Left cardiac atrium (tissue), 4 donors: ENCODE data around the gene DBP. TPM values are rescaled to one million over a fixed set of nuclear protein-coding genes. Genes with fewer than 3 reads are reported as not detected.

Experiments used
- ATAC-seq, 2 donors: fragments of 200-7000 bp; cut with Tn5 transposase; one replicate each; pipeline ENCODE4 v1.9.1; 2020; ENCODE audit warnings: mild to moderate bottlenecking in 2 of 2, moderate library complexity in 2 of 2
- DNase-seq: peaks from one replicate; pipeline ENCODE4 v3.0.0-alpha.2; 2020
- intact Hi-C, 2 donors: fragments of 100-400 bp; cut with DNase I; formaldehyde crosslinking; loops; one replicate each; pipeline versions ENCODE4 v1.14.1 to v1.15.1; 2022 to 2023
- total RNA-seq, 2 donors: library from RNA; stranded (reverse); fragmentation: NEBNext Ultra II Directional; extraction: Animal tissue kit (Norgen Biotek cat#: 25700); gene quantifications; one replicate each; pipeline ENCODE4 v1.2.1, GENCODE V29; 2021
- donor health status: DM: no; HTN: yes; CAD: no.
- donor health status: DM: no; HTN: yes; CAD: no; lungs with severe emphysema.
- donor health status: DM: yes; HTN: yes; CAD: no.
- donor health status: Dilated cardiomyopathy.

The DBP gene
- total RNA-seq, 2 donors from 2014 or later = 2.0 to 15.1 TPM

DNA sequence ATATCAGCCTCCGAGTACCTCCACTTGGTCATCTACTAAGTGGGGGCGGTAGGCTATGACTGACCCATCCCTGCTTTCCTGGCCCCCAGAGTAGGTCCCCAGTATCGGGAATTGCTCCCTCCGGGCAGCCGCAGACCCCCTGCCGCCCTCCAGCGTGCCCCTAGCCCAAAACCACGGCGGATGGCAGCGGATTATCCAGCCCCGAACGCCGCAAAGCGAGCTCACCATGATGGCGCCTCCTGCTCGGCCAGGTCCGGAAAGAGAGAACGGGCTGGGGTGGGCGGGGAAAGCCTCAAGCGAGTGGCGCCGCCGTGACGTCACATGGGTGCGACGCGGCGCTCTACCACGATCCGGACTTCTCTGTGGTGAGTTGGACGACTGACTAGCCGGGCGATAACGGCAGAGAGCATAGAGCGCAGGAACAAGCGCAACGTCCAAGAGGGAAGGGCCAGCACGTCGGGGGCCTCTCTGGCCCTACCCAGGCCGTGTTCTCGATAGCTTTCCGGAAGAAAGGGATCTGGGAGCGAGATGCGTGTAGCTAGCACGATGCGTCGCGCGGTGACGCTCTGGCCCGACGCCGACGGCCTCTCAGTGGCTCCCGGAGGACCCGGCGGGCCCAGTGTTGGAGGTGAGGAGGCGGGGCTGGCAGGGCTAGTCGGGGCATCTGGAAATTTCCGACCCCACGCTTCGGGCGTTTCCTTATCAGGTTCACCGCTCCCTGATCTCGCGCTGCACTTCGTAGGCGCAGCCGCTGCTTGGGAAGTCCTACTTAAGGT lies 18.1 kb downstream of the DBP start, which contains the start of the genes RPL18 and SPHK2:
Gene RPL18, minus strand, starts transcription at position 263 of the 776 bp plus-strand sequence. Its CDS starts 35 bp downstream, at position 228.
Gene SPHK2, plus strand, starts transcription at position 591 of the 776 bp plus-strand sequence. CDS start 1,009 bp downstream, outside the sequence.
- intact Hi-C loops = no loop called here
- ATAC-seq = peak; percentile 91 to 92
- peak; percentile 99 for DNase-seq

- DNase-seq = no peak
- intact Hi-C loops = no loop called here
- ATAC-seq = no peak
These were observed 18.8 kb downstream of the DBP start for GRCh38 chr19:48618278-48618915.

DNA sequence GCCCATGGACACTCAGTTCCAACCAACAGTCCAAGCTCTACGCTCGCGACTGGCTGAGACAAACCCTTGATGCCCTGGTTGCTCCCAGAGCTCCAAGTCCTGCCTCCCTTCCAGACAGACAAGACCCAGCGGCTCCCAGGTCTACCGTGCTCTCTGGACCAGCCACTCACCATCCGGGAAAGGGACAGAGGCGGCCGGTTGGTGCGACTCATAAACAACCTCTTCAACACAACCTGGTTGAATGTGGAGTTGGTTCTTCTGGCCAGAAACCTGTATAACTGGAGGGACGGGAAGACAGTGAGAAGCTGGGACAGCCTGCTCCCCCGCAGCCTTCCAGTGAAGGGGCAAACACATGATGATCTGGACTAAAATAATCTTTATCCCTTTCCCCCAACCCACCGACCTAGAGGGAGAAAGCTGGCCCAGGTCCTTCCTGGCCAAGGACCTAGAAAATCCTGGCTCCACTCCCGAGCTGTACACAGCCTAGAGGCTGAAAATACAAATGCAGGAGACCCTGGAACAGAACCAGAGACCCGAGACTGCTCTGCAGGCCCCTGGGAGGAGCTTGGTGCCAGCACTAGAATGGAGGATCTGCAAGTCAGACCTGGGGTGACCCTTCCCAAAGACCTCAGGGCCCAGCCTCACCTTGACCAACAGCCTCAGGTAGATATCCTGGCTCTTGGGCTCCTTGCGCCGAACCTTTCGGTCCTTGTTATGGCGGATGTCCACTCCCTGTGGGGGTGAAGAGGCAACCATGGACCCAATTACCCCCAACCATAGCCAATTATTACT lies 19.8 kb downstream of the DBP start:
- intact Hi-C loops = no loop called here
- DNase-seq (no peak), ATAC-seq (no peak)

GRCh38 chr19:48616491-48617056 lies 20.6 kb downstream of the DBP start:
- intact Hi-C loops = no loop called here
- no peak for DNase-seq
- ATAC-seq = no peak

DNA sequence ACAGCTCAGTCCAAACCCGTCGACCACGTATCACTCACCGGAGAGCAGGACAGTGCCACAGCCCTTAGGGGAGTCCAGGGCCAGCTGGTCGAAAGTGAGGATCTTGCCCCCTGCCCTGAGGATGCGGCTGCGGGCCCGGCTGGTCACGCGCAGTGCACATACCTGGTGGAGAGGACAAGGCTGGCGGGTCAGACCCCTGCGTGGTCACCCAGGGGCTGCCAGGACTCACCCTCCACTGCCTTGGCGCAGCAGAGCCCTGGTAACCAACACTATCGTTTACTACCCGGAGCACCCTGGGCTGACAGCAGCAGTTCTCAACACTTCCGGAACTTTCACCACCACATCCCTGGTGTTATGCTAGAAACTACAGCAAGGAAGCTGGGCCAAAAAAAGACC lies 21.1 kb downstream of the DBP start:
- no peak for DNase-seq
- intact Hi-C loops = no loop called here
- ATAC-seq = no peak

DNA sequence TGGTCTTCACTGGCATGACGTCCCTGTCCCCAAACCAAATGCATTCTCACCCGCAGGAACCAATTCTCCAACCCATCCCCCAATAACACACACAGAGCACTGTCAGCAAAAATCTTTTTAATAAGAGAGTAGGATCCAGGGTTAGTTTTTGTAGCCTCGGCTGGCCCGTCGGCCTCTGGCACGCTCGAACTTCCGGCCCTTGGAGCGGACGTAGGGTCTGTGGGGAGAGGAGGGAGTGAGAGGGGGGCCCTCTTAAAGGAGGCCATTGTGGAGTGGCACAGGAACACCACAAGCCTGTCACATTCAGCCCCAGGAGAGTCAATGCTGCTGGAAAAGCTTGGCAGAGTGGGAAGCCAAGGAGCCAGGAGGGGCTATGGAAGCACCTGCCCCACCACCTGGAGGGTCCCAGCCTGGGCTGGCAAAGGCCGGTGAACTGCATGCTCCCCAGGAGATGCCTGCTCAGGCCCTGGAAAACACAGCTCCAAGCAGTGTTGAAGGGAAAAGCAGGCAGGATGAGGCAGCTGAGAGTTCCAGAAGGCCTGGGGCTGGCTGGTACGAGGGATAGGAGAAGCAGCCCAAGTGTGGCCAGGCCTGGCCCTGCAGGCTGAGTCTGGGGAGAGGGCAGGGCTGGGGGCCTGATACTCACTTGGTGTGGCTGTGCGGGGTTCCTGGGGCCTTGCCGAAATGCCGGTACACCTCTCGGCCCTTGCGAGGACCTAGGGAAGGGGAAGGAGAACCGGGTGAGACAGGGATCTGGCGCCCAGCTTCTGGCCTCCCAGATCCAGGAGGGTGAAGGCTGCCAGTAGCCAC lies 21.7 kb downstream of the DBP start:
- intact Hi-C loops = no loop called here
- ATAC-seq (no peak), DNase-seq (no peak)

DNA sequence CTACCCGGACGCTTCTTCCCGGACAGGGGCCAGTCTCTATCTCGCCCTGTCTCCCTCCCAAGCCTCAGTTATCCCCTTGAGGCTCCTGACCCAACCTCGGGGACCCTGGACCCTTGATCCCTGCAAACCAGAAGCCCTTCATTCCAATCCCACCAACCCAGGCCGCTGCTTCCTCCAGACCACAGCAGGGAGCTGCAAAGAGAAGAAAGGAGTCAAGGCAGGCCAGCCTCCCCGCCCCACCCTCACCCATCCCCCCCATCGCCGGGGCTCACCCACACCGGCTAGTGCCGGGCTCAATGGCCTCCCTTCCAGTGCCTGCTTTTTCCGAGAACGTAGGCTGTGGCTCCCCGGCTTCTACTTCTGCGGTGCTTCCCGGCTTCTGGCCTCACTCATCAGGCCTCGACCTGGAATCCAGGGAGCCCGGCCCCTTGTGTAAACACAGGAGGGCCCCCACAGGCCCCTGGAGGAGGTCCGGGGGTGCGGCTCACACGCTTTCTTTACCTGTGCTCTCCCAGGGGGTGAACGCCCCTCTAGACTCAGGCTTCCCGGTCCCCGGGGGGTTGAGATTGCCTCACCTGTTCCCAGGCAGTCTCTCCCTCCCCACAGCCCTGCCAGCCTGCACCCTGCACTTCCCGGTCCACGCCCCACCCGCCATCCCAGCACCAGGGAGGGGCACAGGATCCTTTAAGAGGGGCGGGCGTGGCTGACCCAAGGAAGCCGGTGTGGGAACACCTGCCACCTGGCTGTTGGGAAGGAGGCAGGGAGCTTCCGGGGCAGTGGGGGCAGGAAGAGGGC lies 22.5 kb downstream of the DBP start, which contains the start of gene FAM83E:
Gene FAM83E, minus strand, starts transcription at position 641 of the 795 bp plus-strand sequence. CDS start 1,704 bp downstream, outside the sequence.
- DNase-seq (no peak), ATAC-seq (no peak)
- intact Hi-C loops = no loop called here

- DNase-seq = no peak
- intact Hi-C loops = no loop called here
- ATAC-seq = peak in 1 of 2 donors; percentile 31
These were observed 23.2 kb downstream of the DBP start for GRCh38 chr19:48613852-48614435.

GRCh38 chr19:48613024-48613851 lies 23.9 kb downstream of the DBP start:
- intact Hi-C loops = no loop called here
- DNase-seq = no peak
- ATAC-seq = peak; percentile 6 to 17

DNA sequence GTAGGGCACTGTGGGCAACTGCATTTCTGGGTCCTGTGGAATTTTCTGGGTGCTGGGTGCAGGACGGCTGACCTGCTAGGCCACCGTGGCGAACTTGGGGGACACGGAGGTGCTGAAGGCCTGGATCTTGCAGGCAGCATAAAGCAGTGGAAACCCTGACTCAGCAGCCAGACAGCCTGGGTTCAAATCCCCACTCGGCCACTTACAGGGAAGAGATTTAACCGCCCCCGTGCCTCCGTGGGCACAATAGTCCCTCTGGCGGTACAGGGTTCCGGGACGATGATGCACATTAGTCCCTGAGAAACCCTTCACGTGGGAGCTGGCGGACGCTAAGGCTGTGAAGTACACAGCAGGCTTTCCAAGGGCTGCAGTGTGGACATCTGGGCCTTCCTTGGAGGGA lies 25.3 kb downstream of the DBP start:
- DNase-seq (no peak), ATAC-seq (no peak)
- intact Hi-C loops = no loop called here

- intact Hi-C loops = no loop called here
- DNase-seq (no peak), ATAC-seq (no peak)
These were observed 27.5 kb downstream of the DBP start for GRCh38 chr19:48609571-48610108.

- no peak for DNase-seq
- ATAC-seq = peak in 1 of 2 donors; percentile 40
- intact Hi-C loops = no loop called here
These were observed 28.3 kb downstream of the DBP start for GRCh38 chr19:48608798-48609263.

- no peak for DNase-seq
- intact Hi-C loops = no loop called here
- ATAC-seq = no peak
These were observed 29.8 kb downstream of the DBP start for GRCh38 chr19:48607359-48607755.

DNA sequence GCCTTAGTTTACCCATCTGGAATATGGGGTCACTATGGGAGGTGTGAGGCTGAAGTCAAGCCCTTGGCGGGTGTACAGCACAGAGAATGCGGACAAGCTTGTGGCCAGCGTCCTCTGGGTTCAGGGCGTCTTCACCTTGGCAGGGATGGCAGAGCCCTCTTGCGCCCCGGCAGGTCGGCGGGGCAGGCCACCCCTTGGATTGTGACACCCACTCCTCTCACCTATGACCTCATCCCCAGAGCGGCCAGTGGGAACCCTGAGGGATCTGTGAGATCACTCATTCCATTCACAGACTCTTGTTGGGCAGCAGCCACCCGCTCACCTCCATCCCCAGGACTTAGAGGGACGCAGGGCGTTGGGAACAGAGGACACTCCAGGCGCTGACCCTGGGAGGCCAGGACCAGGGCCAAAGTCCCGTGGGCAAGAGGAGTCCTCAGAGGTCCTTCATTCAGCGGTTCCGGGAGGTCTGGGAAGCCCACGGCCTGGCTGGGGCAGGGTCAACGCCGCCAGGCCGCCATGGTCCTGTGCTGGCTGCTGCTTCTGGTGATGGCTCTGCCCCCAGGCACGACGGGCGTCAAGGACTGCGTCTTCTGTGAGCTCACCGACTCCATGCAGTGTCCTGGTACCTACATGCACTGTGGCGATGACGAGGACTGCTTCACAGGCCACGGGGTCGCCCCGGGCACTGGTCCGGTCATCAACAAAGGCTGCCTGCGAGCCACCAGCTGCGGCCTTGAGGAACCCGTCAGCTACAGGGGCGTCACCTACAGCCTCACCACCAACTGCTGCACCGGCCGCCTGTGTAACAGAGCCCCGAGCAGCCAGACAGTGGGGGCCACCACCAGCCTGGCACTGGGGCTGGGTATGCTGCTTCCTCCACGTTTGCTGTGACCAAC lies 30.5 kb downstream of the DBP start, which contains the start of gene SPACA4:
Gene SPACA4, plus strand, starts transcription at position 280 of the 896 bp plus-strand sequence. Its CDS starts 237 bp downstream, at position 517.
- DNase-seq (no peak), ATAC-seq (no peak)
- intact Hi-C loops = no loop called here

DNA sequence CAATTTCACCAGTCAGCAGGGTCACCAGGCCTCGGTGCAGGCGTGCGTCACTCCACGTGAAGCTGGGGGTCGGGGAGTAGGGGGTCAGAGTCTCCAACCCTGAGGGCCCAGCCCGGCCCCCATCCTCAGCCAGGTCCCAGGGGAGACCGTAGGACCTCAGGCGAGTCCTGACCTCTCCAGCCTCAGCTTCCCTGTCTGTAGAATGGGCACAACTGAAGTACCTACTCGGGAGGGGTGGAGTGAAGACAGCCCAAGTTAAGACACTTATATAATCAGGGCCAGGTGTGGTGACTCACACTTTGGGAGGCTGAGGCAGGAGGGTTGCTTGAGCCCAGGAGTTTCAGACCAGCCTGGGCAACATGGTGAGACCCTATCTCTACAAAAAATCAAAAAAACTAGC lies 33.3 kb downstream of the DBP start:
- DNase-seq (no peak), ATAC-seq (no peak)
- intact Hi-C loops = no loop called here
